ENCODE data around the gene NSUN6.
"Not testable (repeated sequence)": the region's sequence is repeated elsewhere in the genome, so short reads cannot be mapped to it uniquely, and the experiment has no call there.

The NSUN6 gene

DNA sequence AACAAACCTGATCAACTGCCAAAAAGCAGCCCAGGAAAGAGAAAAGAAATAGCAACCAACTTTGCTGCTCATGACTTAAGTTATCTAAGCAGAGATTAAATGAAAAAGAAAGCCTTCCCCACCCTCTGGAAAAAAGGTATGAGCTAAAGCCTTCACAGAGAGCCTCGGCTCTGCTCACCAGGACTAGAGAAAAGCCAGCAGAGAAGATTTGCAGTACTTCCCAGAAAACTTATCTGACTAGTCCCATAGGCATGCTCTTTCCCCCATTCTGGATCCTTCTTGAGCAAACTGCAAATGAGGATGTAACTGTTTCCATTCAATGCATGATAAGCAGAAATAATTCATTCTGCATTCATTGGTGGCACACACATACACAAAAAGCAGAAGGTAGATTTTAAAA is 27.7 kb downstream of the NSUN6 start:
- H3K4me3 ChIP-seq (ENCODE audit: low read length); H3K27me3 ChIP-seq (ENCODE audit: control insufficient read depth, insufficient read depth, low read length); H3K36me3 ChIP-seq (ENCODE audit: control insufficient read depth, insufficient read depth, low read length); H3K9me3 ChIP-seq (ENCODE audit: control insufficient read depth, low read length); H3K4me1 ChIP-seq (ENCODE audit: control insufficient read depth, insufficient read depth, low read length); H3K9ac ChIP-seq (ENCODE audit: low read length): not testable (repeated sequence)

DNA sequence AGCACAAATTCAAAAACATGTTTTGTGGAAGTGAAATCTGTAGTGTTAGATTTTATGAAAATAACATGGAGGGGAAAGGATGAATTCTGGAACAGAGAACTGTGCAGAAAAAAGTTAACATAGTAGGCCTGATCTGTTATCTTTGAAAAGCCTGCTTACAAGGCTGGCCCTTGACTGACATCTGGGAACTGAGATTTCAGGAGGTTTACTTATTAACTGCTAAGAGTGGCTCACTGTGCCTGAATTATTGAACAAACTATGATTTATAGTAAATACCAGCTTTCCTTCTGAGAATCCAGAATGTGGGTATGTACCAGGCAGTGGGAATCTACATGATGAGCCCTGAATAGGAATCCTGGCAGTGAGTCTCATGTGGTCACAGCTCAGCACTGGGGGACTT is 30.5 kb downstream of the NSUN6 start:
- H3K27me3 ChIP-seq (ENCODE audit: control insufficient read depth, insufficient read depth, low read length) = no peaks in the 10 kb centered on the region
- no peak overlapping the region for H3K9ac ChIP-seq (ENCODE audit: low read length)
- no peaks in the 10 kb centered on the region for H3K9me3 ChIP-seq (ENCODE audit: control insufficient read depth, low read length)
- no peak overlapping the region for H3K4me3 ChIP-seq (ENCODE audit: low read length)
- H3K36me3 ChIP-seq (ENCODE audit: control insufficient read depth, insufficient read depth, low read length) = no peaks in the 10 kb centered on the region
- H3K4me1 ChIP-seq (ENCODE audit: control insufficient read depth, insufficient read depth, low read length) = no peaks in the 10 kb centered on the region

DNA sequence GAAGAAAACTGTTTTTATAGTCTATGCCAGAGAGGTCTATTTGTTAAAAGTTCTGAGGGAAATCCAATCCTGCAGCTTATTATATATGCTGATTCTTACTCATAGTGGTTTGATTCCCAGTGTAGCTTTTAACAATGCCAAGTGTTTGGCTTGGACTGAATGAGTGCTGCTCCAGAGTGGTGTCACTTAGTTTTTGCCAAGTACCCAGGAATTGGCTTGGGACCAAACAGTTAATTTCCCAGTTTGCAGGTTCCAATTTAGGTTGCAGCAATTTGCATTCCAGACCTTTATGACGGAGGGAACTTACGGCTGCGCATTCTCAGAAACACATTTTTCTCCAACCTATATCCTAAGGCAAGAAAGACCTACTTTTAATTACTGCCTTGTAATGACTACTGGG is 32.4 kb downstream of the NSUN6 start:
- Histone ChIP-seq H3K27me3 (ENCODE audit: control insufficient read depth, insufficient read depth, low read length) (no peaks in the 10 kb centered on the region), H3K9ac (ENCODE audit: low read length) (no peak overlapping the region), H3K4me1 (ENCODE audit: control insufficient read depth, insufficient read depth, low read length) (no peaks in the 10 kb centered on the region), H3K4me3 (ENCODE audit: low read length) (no peak overlapping the region), H3K36me3 (ENCODE audit: control insufficient read depth, insufficient read depth, low read length) (no peaks in the 10 kb centered on the region), H3K9me3 (ENCODE audit: control insufficient read depth, low read length) (no peaks in the 10 kb centered on the region)

DNA sequence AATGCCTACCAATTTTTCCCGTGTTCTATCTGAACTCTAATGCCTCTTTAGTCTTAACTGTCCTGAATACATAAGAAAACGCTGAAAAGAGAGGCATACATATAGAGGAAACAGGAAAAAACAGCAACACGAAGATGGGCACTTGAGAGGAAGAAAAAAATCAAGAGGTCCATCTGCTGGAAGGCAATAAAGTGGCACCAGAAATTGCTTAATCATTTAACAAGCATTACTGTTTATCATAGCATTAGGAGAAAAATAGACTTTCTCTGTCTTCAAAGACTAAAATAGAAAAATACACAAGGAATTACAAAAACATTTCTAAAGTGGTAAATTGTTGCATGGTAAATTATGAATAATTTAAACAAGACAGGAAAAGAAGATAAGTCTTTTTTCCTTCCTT is 35.0 kb downstream of the NSUN6 start:
- no peaks in the 10 kb centered on the region for H3K27me3 ChIP-seq (ENCODE audit: control insufficient read depth, insufficient read depth, low read length)
- H3K9ac ChIP-seq (ENCODE audit: low read length) = no peak overlapping the region
- H3K4me1 ChIP-seq (ENCODE audit: control insufficient read depth, insufficient read depth, low read length) = no peaks in the 10 kb centered on the region
- no peaks in the 10 kb centered on the region for H3K9me3 ChIP-seq (ENCODE audit: control insufficient read depth, low read length)
- H3K4me3 ChIP-seq (ENCODE audit: low read length) = no peak overlapping the region
- H3K36me3 ChIP-seq (ENCODE audit: control insufficient read depth, insufficient read depth, low read length) = no peaks in the 10 kb centered on the region

DNA sequence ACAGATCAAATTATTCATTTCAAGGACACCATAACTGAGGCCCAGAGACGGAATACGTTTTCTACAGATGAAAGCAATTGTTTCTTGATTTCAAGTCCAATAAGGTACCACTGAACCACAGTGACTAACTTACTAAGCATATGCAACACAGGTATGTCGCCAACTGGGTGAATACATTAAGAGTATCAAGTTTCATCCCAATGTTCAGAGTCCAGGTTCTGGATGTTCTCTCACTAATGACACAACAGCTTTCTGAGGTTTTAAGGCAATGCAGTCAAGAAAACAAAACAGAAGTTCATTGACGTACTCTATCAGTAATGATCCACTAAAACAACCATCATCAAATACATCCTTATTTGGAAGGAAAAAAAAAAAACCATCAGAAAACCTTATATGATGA is 35.8 kb downstream of the NSUN6 start:
- no peaks in the 10 kb centered on the region for H3K27me3 ChIP-seq (ENCODE audit: control insufficient read depth, insufficient read depth, low read length)
- H3K4me1 ChIP-seq (ENCODE audit: control insufficient read depth, insufficient read depth, low read length) = peaks cover 3% of the 10 kb centered on the region
- H3K4me3 ChIP-seq (ENCODE audit: low read length) = no peak overlapping the region
- no peaks in the 10 kb centered on the region for H3K36me3 ChIP-seq (ENCODE audit: control insufficient read depth, insufficient read depth, low read length)
- H3K9ac ChIP-seq (ENCODE audit: low read length) = no peak overlapping the region
- H3K9me3 ChIP-seq (ENCODE audit: control insufficient read depth, low read length) = no peaks in the 10 kb centered on the region

DNA sequence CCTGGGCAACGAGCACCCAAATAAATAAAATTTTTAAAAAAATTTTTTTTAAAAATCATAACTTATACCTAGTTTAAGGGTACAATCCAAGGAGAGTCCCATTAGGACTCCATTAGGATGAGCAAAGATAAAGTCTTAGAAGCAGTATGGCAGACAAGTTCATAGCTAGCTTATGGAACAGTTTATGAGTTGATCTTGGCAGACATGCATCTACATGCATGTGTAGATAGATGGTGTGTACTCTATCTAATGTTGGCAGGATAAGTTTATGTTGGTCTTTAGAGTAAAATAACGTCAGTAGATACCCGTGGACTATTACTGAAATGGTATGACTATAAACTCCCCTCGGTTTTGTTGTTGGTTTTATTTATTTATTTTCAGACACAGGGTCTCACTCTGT is 40.2 kb downstream of the NSUN6 start:
- Histone ChIP-seq H3K36me3 (ENCODE audit: control insufficient read depth, insufficient read depth, low read length) (no peaks in the 10 kb centered on the region), H3K9ac (ENCODE audit: low read length) (no peak overlapping the region), H3K27me3 (ENCODE audit: control insufficient read depth, insufficient read depth, low read length) (no peaks in the 10 kb centered on the region), H3K9me3 (ENCODE audit: control insufficient read depth, low read length) (no peaks in the 10 kb centered on the region), H3K4me3 (ENCODE audit: low read length) (no peak overlapping the region), H3K4me1 (ENCODE audit: control insufficient read depth, insufficient read depth, low read length) (peaks cover 6% of the 10 kb centered on the region)

DNA sequence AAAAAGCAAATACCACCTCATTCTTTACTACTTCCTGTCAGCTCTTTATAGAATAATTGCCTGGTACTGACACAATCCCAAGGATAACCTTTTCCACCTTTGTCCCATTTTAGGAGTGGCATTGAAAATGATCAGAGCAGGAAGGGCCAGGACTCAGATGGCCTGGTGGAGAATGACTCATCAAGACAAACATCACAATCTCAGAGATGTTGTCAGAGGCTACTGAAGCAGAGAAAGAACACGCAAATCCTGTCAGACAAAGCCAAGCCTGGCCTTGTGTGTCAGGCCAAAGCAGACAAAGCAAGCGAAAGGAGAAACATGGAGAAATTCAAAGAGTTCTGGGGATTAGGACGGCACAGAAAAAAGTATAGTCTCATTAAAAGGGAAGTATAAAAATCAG is 40.9 kb downstream of the NSUN6 start:
- H3K27me3 ChIP-seq (ENCODE audit: control insufficient read depth, insufficient read depth, low read length) = no peaks in the 10 kb centered on the region
- no peak overlapping the region for H3K4me3 ChIP-seq (ENCODE audit: low read length)
- peaks cover 6% of the 10 kb centered on the region for H3K4me1 ChIP-seq (ENCODE audit: control insufficient read depth, insufficient read depth, low read length)
- no peaks in the 10 kb centered on the region for H3K9me3 ChIP-seq (ENCODE audit: control insufficient read depth, low read length)
- peak overlapping the region; percentile 11 for H3K9ac ChIP-seq (ENCODE audit: low read length)
- no peaks in the 10 kb centered on the region for H3K36me3 ChIP-seq (ENCODE audit: control insufficient read depth, insufficient read depth, low read length)

DNA sequence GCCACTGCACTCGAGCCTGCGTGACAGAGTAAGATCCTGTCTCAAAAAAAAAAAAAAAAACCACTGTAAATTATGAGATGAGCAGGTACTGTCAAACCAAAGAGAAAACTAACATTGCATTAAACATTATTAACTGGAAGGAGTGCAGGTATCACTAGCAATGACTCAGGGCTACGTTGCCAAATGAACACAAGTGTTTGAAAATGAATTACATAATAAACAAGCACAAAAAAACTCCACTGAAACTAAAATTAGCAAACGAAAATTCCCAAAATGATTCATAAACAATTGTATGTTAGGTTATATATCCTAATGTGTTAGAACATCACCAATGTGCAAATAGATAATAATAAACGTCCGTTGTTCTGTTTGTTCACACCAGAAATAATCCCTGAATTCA is 42.8 kb downstream of the NSUN6 start:
- peaks cover 6% of the 10 kb centered on the region for H3K4me1 ChIP-seq (ENCODE audit: control insufficient read depth, insufficient read depth, low read length)
- H3K9ac ChIP-seq (ENCODE audit: low read length) = no peak overlapping the region
- no peaks in the 10 kb centered on the region for H3K27me3 ChIP-seq (ENCODE audit: control insufficient read depth, insufficient read depth, low read length)
- no peak overlapping the region for H3K4me3 ChIP-seq (ENCODE audit: low read length)
- no peaks in the 10 kb centered on the region for H3K36me3 ChIP-seq (ENCODE audit: control insufficient read depth, insufficient read depth, low read length)
- no peaks in the 10 kb centered on the region for H3K9me3 ChIP-seq (ENCODE audit: control insufficient read depth, low read length)

DNA sequence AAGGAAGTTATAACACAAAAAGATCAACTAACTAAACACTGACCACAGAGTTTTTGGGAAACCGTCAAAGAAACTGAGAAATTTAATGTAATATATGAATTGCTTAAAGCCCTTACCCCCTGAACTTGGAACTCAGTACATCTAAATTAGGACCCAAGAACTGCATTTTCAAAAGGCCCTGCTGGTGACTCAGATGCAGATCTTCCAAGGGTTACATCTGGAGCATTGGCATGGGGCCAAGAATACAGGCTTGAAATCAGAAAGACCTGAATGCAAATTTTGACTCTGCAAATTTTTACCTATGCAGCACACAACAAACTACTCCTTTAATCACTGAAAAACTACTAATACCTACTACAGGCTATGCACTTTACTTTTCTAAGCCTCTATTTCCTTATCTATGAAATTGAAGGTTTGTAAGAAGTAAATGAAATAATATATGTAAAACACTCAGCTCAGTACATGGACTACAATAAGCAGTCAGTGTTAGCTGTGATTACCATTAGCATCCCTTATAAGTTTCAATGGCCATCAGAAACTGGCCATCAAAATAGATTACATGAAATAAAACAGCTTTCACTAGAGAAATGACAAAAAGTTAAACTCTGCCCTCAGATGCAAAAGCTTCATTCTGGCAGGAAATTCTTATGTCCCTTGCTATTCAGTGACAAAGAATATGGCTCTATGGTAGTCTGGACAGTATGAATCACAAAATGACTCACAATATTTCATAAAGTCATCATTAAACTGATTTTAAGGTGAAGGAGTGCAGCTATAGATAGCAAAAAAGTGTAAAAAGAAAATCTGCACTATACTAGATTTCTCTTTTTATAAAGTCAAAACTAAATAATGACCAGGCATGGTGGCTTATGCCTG is 43.6 kb downstream of the NSUN6 start:
- H3K9ac ChIP-seq (ENCODE audit: low read length) = no peak overlapping the region
- no peaks in the 10 kb centered on the region for H3K27me3 ChIP-seq (ENCODE audit: control insufficient read depth, insufficient read depth, low read length)
- H3K4me3 ChIP-seq (ENCODE audit: low read length) = no peak overlapping the region

DNA sequence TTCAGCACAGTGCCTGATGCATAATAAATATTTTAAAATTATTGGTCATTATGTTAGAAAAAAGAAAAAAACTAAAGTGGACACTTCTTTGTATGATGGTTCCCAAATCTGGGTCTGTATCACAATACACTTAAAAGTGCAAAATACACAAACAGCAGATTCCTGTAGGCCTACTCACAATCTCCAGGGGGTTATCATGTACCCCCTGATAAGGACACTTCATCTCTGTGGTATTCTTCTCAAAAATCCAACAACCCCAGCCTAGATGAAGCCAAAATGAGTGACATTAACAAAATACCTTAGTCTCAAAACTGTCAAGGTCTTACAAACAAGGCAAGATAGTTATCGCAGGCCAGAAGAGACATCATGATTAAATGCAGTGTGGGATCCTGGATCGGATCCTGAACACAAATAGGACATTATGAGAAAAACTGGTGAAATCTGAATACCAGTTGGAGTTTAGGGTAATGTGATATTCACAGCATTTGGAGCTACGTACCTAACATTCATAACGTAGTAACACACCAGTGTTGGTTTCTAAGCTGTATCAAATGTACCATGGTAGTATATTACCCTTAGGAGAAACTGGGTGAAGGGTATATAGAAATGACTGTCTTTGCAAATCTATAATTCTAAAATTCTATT is 45.2 kb downstream of the NSUN6 start:
- no peaks in the 10 kb centered on the region for H3K36me3 ChIP-seq (ENCODE audit: control insufficient read depth, insufficient read depth, low read length)

More for the DNA sequence above, 43.6 kb downstream of the NSUN6 start:
- H3K9me3 ChIP-seq (ENCODE audit: control insufficient read depth, low read length) = no peaks in the 10 kb centered on the region
- H3K4me1 ChIP-seq (ENCODE audit: control insufficient read depth, insufficient read depth, low read length) = peaks cover 6% of the 10 kb centered on the region
- H3K36me3 ChIP-seq (ENCODE audit: control insufficient read depth, insufficient read depth, low read length) = no peaks in the 10 kb centered on the region

DNA sequence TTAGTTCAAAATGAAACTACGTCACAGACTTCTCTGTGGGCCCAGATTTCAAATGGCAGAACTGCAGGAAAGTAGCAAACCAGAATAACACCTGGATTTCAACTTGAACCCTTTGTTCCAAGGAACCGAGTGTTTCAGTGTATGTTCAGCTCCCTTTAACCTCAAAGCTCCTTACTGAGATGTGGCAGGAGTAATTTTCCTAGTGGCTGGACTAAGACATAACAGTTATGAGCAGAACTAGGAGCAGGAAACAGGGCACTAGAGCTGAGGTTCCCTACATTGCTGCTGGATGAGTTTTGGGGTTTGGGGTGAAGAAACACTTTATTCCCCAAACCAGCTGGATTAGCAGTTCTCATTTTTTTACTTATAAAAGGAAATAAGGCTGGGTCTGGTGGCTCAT is 50.1 kb downstream of the NSUN6 start:
- H3K4me1 ChIP-seq (ENCODE audit: control insufficient read depth, insufficient read depth, low read length) = no peaks in the 10 kb centered on the region
- no peaks in the 10 kb centered on the region for H3K27me3 ChIP-seq (ENCODE audit: control insufficient read depth, insufficient read depth, low read length)
- H3K4me3 ChIP-seq (ENCODE audit: low read length) = no peak overlapping the region
- no peak overlapping the region for H3K9ac ChIP-seq (ENCODE audit: low read length)
- no peaks in the 10 kb centered on the region for H3K36me3 ChIP-seq (ENCODE audit: control insufficient read depth, insufficient read depth, low read length)
- no peaks in the 10 kb centered on the region for H3K9me3 ChIP-seq (ENCODE audit: control insufficient read depth, low read length)

More for the DNA sequence above, 45.2 kb downstream of the NSUN6 start:
- Histone ChIP-seq H3K4me3 (ENCODE audit: low read length) (no peak overlapping the region), H3K4me1 (ENCODE audit: control insufficient read depth, insufficient read depth, low read length) (peaks cover 6% of the 10 kb centered on the region), H3K9ac (ENCODE audit: low read length) (no peak overlapping the region), H3K9me3 (ENCODE audit: control insufficient read depth, low read length) (no peaks in the 10 kb centered on the region), H3K27me3 (ENCODE audit: control insufficient read depth, insufficient read depth, low read length) (no peaks in the 10 kb centered on the region)

DNA sequence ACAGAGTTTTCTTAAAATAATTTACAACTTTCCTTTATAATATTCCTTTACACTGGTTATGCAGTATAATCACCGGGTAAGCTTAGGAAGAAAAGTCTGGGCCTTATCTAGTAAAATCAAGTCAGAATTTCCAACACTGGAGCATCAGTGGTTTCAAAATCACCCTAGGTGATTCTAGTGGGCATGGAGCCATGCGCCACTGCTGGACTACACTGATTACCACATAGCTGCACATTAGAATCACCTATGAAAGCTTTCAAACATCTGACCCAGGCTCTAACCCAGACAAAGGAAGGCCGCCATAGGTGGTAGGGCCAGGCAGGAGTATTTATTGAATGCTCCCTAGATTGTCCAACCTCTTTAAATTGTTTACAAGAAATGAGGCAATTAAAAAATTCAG is 52.0 kb downstream of the NSUN6 start:
- H3K27me3 ChIP-seq (ENCODE audit: control insufficient read depth, insufficient read depth, low read length) = no peaks in the 10 kb centered on the region
- H3K36me3 ChIP-seq (ENCODE audit: control insufficient read depth, insufficient read depth, low read length) = no peaks in the 10 kb centered on the region
- no peak overlapping the region for H3K9ac ChIP-seq (ENCODE audit: low read length)
- no peak overlapping the region for H3K4me3 ChIP-seq (ENCODE audit: low read length)
- no peaks in the 10 kb centered on the region for H3K4me1 ChIP-seq (ENCODE audit: control insufficient read depth, insufficient read depth, low read length)
- no peaks in the 10 kb centered on the region for H3K9me3 ChIP-seq (ENCODE audit: control insufficient read depth, low read length)
